H9 (cell line): ENCODE results near the gene RGSL1. TPM values are rescaled to one million over a fixed set of nuclear protein-coding genes. Genes with fewer than 3 reads are reported as not detected.

Source experiments
- DNase-seq: peaks from one replicate; pipeline ENCODE4 v3.0.0-alpha.2; 2017
- H2AFZ ChIP-seq: one replicate; pipeline ENCODE4 v1.6.1; 2013; ENCODE audit warnings: mild to moderate bottlenecking, low read length, control low read depth, moderate library complexity
- H2AK5ac ChIP-seq: 2 replicates; pipeline ENCODE4 v1.6.1; 2013; ENCODE audit warnings: low read length, control low read depth, mixed read lengths; ENCODE audit not compliant: insufficient read length
- H2BK120ac ChIP-seq: one replicate; pipeline ENCODE4 v1.6.1; 2013; ENCODE audit warnings: low read depth, mild to moderate bottlenecking, low read length, control low read depth, inconsistent platforms; ENCODE audit not compliant: poor library complexity, severe bottlenecking
- H2BK12ac ChIP-seq: 2 replicates; pipeline ENCODE4 v1.6.1; 2013; ENCODE audit warnings: low read length, control low read depth, mixed read lengths, low read depth; ENCODE audit not compliant: insufficient read length
- H2BK15ac ChIP-seq: 2 replicates; pipeline ENCODE4 v1.6.1; 2013; ENCODE audit warnings: low read depth, low read length, control low read depth
- H2BK20ac ChIP-seq: one replicate; pipeline ENCODE4 v1.6.1; 2013; ENCODE audit warnings: low read depth, mild to moderate bottlenecking, low read length, control low read depth, inconsistent platforms; ENCODE audit not compliant: poor library complexity, severe bottlenecking
- H2BK5ac ChIP-seq: 2 replicates; pipeline ENCODE4 v1.6.1; 2013; ENCODE audit warnings: low read length, control low read depth, mixed read lengths; ENCODE audit not compliant: insufficient read length
- H3K14ac ChIP-seq: 2 replicates; pipeline ENCODE4 v1.6.1; 2013; ENCODE audit warnings: low read length, control low read depth; ENCODE audit not compliant: insufficient read depth
- H3K18ac ChIP-seq: 2 replicates; pipeline ENCODE4 v1.6.1; 2013; ENCODE audit warnings: low read depth, mild to moderate bottlenecking, mixed read lengths, low read length, control low read depth; ENCODE audit not compliant: insufficient read length
- H3K23ac ChIP-seq: 2 replicates; pipeline ENCODE4 v1.6.1; 2013; ENCODE audit warnings: low read length, control low read depth, mixed read lengths, low read depth; ENCODE audit not compliant: insufficient read length
- H3K23me2 ChIP-seq: 2 replicates; pipeline ENCODE4 v1.6.1; 2013; ENCODE audit warnings: low read depth, mild to moderate bottlenecking, mixed read lengths, low read length, control low read depth; ENCODE audit not compliant: insufficient read length, poor library complexity, severe bottlenecking
- H3K27ac ChIP-seq: 2 replicates; pipeline ENCODE4 v1.5.1; 2013; ENCODE audit warnings: low read length, control low read depth, mixed read lengths, low read depth; ENCODE audit not compliant: insufficient read length
- H3K27me3 ChIP-seq: 2 replicates; pipeline ENCODE4 v1.6.1; 2013; ENCODE audit warnings: low read length, control low read depth, inconsistent platforms; ENCODE audit not compliant: insufficient read depth
- H3K4ac ChIP-seq: 2 replicates; pipeline ENCODE4 v1.6.1; 2013; ENCODE audit warnings: low read depth, mild to moderate bottlenecking, control low read depth, inconsistent platforms, low read length, moderate library complexity
- H3K4me1 ChIP-seq: 2 replicates; pipeline ENCODE4 v1.6.1; 2013; ENCODE audit warnings: low read length, control low read depth, inconsistent platforms; ENCODE audit not compliant: insufficient read depth
- H3K4me2 ChIP-seq: 2 replicates; pipeline ENCODE4 v1.6.1; 2013; ENCODE audit warnings: low read length, control low read depth, mixed read lengths; ENCODE audit not compliant: insufficient read length, insufficient read depth
- H3K56ac ChIP-seq: 2 replicates; pipeline ENCODE4 v1.6.1; 2013; ENCODE audit warnings: low read depth, mild to moderate bottlenecking, mixed read lengths, low read length, control low read depth; ENCODE audit not compliant: insufficient read length
- H3K79me1 ChIP-seq: 2 replicates; pipeline ENCODE4 v1.6.1; 2013; ENCODE audit warnings: low read depth, mild to moderate bottlenecking, moderate library complexity, low read length, control low read depth, inconsistent platforms; ENCODE audit not compliant: insufficient read depth, poor library complexity, severe bottlenecking
- H3K79me2 ChIP-seq: 2 replicates; pipeline ENCODE4 v1.6.1; 2013; ENCODE audit warnings: low read length, control low read depth, inconsistent platforms; ENCODE audit not compliant: insufficient read depth
- H3K9ac ChIP-seq: 2 replicates; pipeline ENCODE4 v1.6.1; 2013; ENCODE audit warnings: low read length, control low read depth, mixed read lengths; ENCODE audit not compliant: insufficient read length; ENCODE audit errors: extremely low read depth
- H3K9me3 ChIP-seq: one replicate; pipeline ENCODE4 v1.6.1; 2013; ENCODE audit warnings: low read depth, low read length, inconsistent platforms; ENCODE audit not compliant: control insufficient read depth
- H3T11ph ChIP-seq: one replicate; pipeline ENCODE4 v1.6.1; 2013; ENCODE audit warnings: mild to moderate bottlenecking, low read length, control low read depth, inconsistent platforms
- H4K20me1 ChIP-seq: one replicate; pipeline ENCODE4 v1.6.1; 2013; ENCODE audit not compliant: control insufficient read depth, insufficient read length, insufficient read depth
- H4K5ac ChIP-seq: 2 replicates; pipeline ENCODE4 v1.6.1; 2013; ENCODE audit warnings: low read depth, mild to moderate bottlenecking, mixed read lengths, low read length, control low read depth; ENCODE audit not compliant: insufficient read length
- H4K8ac ChIP-seq: replicated peaks from 2 replicates; pipeline ENCODE4 v1.6.1; 2013; ENCODE audit warnings: low read length, control low read depth, mixed read lengths, low read depth; ENCODE audit not compliant: insufficient read length
- H4K91ac ChIP-seq: 2 replicates; pipeline ENCODE4 v1.6.1; 2013; ENCODE audit warnings: low read depth, mild to moderate bottlenecking, moderate library complexity, mixed read lengths, low read length, control low read depth; ENCODE audit not compliant: insufficient read length
- H3K27ac Mint-ChIP-seq, 3 experiments: 2 replicates in 2 of 3; 3 replicates in 1 of 3; pipeline ENCODE4 v1.8.0; 2020 to 2021; ENCODE audit warnings: mixed read lengths in 3 of 3, mild to moderate bottlenecking in 1 of 3, moderate library complexity in 1 of 3
- H3K27me3 Mint-ChIP-seq: 2 replicates; pipeline ENCODE4 v1.8.0; 2021; ENCODE audit warnings: low read depth, mild to moderate bottlenecking, moderate library complexity, mixed read lengths
- H3K36me3 Mint-ChIP-seq, 3 experiments: 2 replicates in 2 of 3; 3 replicates in 1 of 3; pipeline ENCODE4 v1.8.0; 2020 to 2021; ENCODE audit warnings: low read depth in 3 of 3, mixed read lengths in 3 of 3; ENCODE audit not compliant: insufficient read depth in 1 of 3
- H3K4me1 Mint-ChIP-seq, 2 experiments: 2 replicates each; pipeline ENCODE4 v1.8.0; 2020; ENCODE audit warnings: mixed read lengths in 2 of 2
- H3K4me3 Mint-ChIP-seq, 2 experiments: 2 replicates in 1 of 2; 3 replicates in 1 of 2; pipeline ENCODE4 v1.8.0; 2020 to 2021; ENCODE audit warnings: mild to moderate bottlenecking in 2 of 2, mixed read lengths in 2 of 2, moderate library complexity in 1 of 2
- H3K9me3 Mint-ChIP-seq, 2 experiments: 2 replicates in 1 of 2; 3 replicates in 1 of 2; pipeline ENCODE4 v1.8.0; 2020; ENCODE audit warnings: mild to moderate bottlenecking in 2 of 2, mixed read lengths in 2 of 2, moderate library complexity in 1 of 2
- WGBS: extraction: QIAGEN DNeasy Blood & Tissue Kit; methylation state at CpG from one replicate; pipeline ENCODE4 v1.1.7; 2013; ENCODE audit warnings: missing lambda C conversion rate, low lambda C conversion rate, mixed read lengths; ENCODE audit not compliant: insufficient read length; ENCODE audit errors: extremely low coverage; 5-methylcytosine and 5-hydroxymethylcytosine counted together
- total RNA-seq: library from RNA; stranded (reverse); gene quantifications from 2 replicates; pipeline ENCODE4 v1.2.1, GENCODE V29; 2021
- TF ChIP-seq, protein P1 (sequence below): fragments of 200-600 bp; sonication (generic); conservative IDR thresholded peaks from 3 replicates; pipeline ENCODE4 v1.8.0; 2021; ENCODE audit warnings: antibody characterized with exemption, mild to moderate bottlenecking

Gene RGSL1
- total RNA-seq, 1 experiment from 2014 or later, result not detected

DNA sequence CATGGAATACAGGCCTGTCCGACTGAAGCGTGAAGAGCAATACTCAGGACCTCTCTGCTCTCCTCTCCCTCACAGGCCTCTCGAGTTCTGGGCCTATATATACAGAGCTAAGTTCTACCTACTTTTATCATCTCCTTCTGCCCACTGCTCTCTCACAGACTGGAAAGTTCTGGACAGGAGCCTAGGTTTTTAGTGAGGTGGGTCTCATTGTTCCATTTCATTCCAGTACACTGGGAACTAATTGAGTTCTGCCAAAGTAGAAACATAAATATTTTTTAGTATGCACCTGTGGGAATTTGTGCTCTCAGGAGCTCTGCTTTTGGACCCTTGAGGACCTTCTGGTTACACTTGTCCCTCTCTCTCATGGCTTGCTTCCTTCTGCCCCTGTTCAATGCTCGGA lies 49.4 kb upstream of the RGSL1 start, which contains the start of gene TEDDM1:
TSS of gene TEDDM1 (minus strand) at position 101 of the 400 bp plus-strand sequence. CDS start 182 bp downstream, outside the sequence.
- Histone ChIP-seq H3K9ac (no peak within 1 kb of the TSS), H3K14ac (no peak within 1 kb of the TSS), H3K4me1 (no peaks in the 10 kb centered on the region), H2AK5ac (no peak within 1 kb of the TSS), H3K79me1 (no peaks in the 10 kb centered on the region), H4K20me1 (no peaks in the 10 kb centered on the region), H2BK5ac (no peak within 1 kb of the TSS), H2BK120ac (no peak within 1 kb of the TSS), H2AFZ (no peak within 1 kb of the TSS), H3K23me2 (no peaks in the 10 kb centered on the region), H3K56ac (no peak within 1 kb of the TSS), H2BK12ac (no peak within 1 kb of the TSS), H3K27ac (no peak within 1 kb of the TSS), H4K8ac (no peak within 1 kb of the TSS), H4K5ac (no peak within 1 kb of the TSS), H2BK20ac (no peak within 1 kb of the TSS), H3K27me3 (no peaks in the 10 kb centered on the region), H3K4me2 (no peak within 1 kb of the TSS), H3K9me3 (no peaks in the 10 kb centered on the region), H3K79me2 (no peaks in the 10 kb centered on the region), H4K91ac (no peak within 1 kb of the TSS), H3T11ph (no peak within 1 kb of the TSS), H3K18ac (no peak within 1 kb of the TSS), H3K23ac (no peak within 1 kb of the TSS), H3K4ac (no peak within 1 kb of the TSS), H2BK15ac (no peak within 1 kb of the TSS)
- WGBS, result no CpG with 5 or more reads among the region's 4 CpGs
- H3K27ac Mint-ChIP-seq, result peak within 1 kb of the TSS in 1 of 3 experiments; percentile 38; a peak in 1 of 7 replicates
- no peak for DNase-seq
- H3K27me3 Mint-ChIP-seq, result 0 out of 2 replicates have a peak, but pooled peaks cover 2% of the 10 kb centered on the region
- H3K4me3 Mint-ChIP-seq, result no peak within 1 kb of the TSS
- H3K36me3 Mint-ChIP-seq, result peaks cover 0 to 3% (median 0%) of the 10 kb centered on the region in 3 experiments; a peak in 1 of 7 replicates
- TF ChIP-seq, protein P1, sequence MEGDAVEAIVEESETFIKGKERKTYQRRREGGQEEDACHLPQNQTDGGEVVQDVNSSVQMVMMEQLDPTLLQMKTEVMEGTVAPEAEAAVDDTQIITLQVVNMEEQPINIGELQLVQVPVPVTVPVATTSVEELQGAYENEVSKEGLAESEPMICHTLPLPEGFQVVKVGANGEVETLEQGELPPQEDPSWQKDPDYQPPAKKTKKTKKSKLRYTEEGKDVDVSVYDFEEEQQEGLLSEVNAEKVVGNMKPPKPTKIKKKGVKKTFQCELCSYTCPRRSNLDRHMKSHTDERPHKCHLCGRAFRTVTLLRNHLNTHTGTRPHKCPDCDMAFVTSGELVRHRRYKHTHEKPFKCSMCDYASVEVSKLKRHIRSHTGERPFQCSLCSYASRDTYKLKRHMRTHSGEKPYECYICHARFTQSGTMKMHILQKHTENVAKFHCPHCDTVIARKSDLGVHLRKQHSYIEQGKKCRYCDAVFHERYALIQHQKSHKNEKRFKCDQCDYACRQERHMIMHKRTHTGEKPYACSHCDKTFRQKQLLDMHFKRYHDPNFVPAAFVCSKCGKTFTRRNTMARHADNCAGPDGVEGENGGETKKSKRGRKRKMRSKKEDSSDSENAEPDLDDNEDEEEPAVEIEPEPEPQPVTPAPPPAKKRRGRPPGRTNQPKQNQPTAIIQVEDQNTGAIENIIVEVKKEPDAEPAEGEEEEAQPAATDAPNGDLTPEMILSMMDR, result no peak
- H3K9me3 Mint-ChIP-seq, result peaks cover 2 to 4% of the 10 kb centered on the region in 2 experiments; a peak in 3 of 5 replicates
- H3K4me1 Mint-ChIP-seq, result peaks cover 9 to 23% of the 10 kb centered on the region in 2 experiments
